Activated T-helper 2 cell treated with anti-CD3 and anti-CD28 coated beads, Interferon-gamma antibody, Interleukin-2, Interleukin-4, amounts not matched to agents 10 μg/mL and 5 μg/mL and 100 μg/mL, durations not matched to agents 14 hours and 24 hours and 36 hours (primary cell): ENCODE results near the gene PCP2. TPM values are rescaled to one million over a fixed set of nuclear protein-coding genes. Genes with fewer than 3 reads are reported as not detected.
A peak's percentile ranks its signal among the peaks of the same experiment; 100 is the strongest.

Source experiments
- DNase-seq: peaks from one replicate; pipeline ENCODE4 v3.0.0; 2021; ENCODE audit warnings: low spot score
- H3K27ac Mint-ChIP-seq: one replicate; pipeline ENCODE4 v1.8.0; 2021; ENCODE audit warnings: mixed read lengths
- H3K27me3 Mint-ChIP-seq: one replicate; pipeline ENCODE4 v1.8.0; 2021; ENCODE audit warnings: low read depth, mixed read lengths
- H3K36me3 Mint-ChIP-seq: one replicate; pipeline ENCODE4 v1.8.0; 2021; ENCODE audit warnings: low read depth, mixed read lengths
- H3K4me1 Mint-ChIP-seq: one replicate; pipeline ENCODE4 v1.8.0; 2021; ENCODE audit warnings: low read depth, mixed read lengths
- H3K4me3 Mint-ChIP-seq: one replicate; pipeline ENCODE4 v1.8.0; 2021; ENCODE audit warnings: low read depth, mild to moderate bottlenecking, moderate library complexity, mixed read lengths
- H3K9me3 Mint-ChIP-seq: one replicate; pipeline ENCODE4 v1.8.0; 2021; ENCODE audit warnings: mixed read lengths
- intact Hi-C: fragments of 100-400 bp; cut with micrococcal nuclease; formaldehyde crosslinking; loops from one replicate; pipeline ENCODE4 v1.15.1; 2023
- total RNA-seq: library from RNA; stranded (reverse); gene quantifications from 2 replicates; pipeline ENCODE4 v1.2.3, GENCODE V29; 2022

The PCP2 gene
- total RNA-seq, 1 donor from 2014 or later, result 1.2 TPM

DNA sequence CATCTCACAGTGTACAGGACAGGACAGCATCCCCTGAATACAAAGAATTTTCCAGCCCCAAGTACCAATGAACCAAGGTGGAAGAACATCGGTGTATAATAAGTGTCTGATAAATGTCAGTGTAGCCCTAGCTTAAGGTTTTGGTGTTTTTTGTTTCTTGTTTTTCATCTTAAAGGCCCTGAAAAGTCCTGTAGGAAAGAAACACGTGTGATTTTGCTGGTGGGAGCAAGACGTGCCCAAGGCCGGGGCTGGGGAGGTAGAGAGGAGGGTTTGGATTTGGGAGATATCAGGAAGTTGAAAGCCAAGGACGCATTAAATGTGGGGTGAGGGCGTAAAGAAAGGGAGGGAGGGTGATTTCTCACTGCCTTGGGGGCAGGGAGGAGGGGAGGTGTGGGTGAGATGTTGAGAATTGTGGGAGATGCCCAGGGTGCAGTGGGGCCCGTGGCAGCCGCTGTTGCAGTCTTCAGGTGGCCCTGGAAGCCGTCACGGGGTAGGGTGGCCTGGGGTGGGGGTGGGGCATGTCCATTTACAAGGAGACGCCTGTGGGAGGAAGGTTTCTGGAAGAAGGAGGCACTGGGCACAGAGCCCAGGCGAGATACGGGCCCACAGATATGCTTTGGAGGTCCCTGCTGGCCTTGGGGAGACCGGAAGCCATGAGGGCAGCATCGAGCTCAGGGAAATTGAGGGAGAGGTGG, 31.1 kb downstream of the PCP2 start:
- Mint-ChIP-seq H3K4me1 (no peaks in the 10 kb centered on the region), H3K27me3 (peaks cover 9% of the 10 kb centered on the region), H3K9me3 (no peaks in the 10 kb centered on the region), H3K36me3 (no peaks in the 10 kb centered on the region), H3K27ac (no peak overlapping the region), H3K4me3 (no peak overlapping the region)
- no peak for DNase-seq
- intact Hi-C loops, result no loop called here

DNA sequence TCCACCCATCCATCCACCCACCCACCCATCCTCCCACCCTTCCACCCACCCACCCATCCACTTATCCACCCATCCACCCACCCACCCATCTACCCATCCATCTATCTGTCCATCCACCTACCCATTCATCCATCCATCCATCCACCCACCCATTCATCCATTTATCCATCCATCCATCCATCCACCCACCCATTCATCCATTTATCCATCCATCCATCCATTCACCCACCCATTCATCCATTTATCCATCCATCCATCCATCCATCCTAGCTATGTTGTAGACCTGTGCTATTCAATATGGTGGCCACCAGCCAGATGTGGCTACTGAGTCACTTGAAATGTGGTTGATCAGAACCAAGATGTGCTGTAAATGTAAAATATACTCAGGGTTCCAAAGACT, 32.8 kb downstream of the PCP2 start:
- Mint-ChIP-seq H3K4me3 (no peak overlapping the region), H3K27ac (peak overlapping the region; percentile 69), H3K4me1 (no peaks in the 10 kb centered on the region), H3K36me3 (no peaks in the 10 kb centered on the region), H3K27me3 (peaks cover 13% of the 10 kb centered on the region), H3K9me3 (no peaks in the 10 kb centered on the region)
- intact Hi-C loops, result no loop called here
- DNase-seq, result no peak

DNA sequence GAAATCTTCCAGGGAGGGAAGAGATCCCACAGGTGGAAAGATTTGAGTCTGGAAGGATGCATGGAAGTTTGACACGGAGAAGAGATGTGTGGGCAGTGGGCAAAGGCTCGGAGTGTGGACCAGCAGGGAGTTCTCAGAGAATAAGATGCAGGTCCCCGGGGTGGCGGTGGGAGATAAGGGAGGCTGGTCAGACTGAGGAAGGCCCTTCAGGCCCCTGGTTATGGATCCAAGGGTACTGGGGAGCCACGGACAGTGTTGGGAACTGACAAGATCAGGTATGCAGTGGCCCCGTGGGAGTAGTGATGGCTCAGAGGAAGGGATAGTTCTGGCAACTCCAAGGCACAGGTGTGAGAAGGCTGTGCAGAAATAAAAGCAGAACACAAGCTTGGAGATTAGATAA, 35.3 kb downstream of the PCP2 start:
- Mint-ChIP-seq H3K4me1 (no peaks in the 10 kb centered on the region), H3K27ac (no peak overlapping the region), H3K27me3 (peaks cover 29% of the 10 kb centered on the region), H3K4me3 (no peak overlapping the region), H3K36me3 (no peaks in the 10 kb centered on the region), H3K9me3 (no peaks in the 10 kb centered on the region)
- intact Hi-C loops, result no loop called here
- no peak for DNase-seq

DNA sequence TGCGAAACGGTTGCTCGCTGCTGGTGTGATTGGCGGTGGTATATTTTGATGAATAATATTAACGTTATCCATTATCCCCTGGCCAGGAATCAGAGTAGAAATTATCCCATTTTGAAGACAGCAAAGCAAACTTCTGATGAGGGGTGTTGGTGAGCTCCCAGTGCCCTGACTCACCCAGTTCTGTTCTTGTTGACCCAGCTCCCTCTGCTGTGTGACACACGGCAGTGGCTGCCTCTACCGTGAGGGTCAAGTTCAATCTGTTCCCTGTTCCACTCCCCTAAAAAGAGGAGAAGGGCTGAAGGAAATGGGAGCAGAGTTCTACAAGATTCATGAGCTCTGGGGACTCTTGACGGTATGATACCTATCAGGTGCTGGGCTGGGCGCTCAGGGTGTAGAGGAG, 35.8 kb downstream of the PCP2 start:
- Mint-ChIP-seq H3K27ac (no peak overlapping the region), H3K9me3 (no peaks in the 10 kb centered on the region), H3K27me3 (peaks cover 30% of the 10 kb centered on the region), H3K36me3 (no peaks in the 10 kb centered on the region), H3K4me1 (no peaks in the 10 kb centered on the region), H3K4me3 (no peak overlapping the region)
- DNase-seq, result no peak
- intact Hi-C loops, result no loop called here

DNA sequence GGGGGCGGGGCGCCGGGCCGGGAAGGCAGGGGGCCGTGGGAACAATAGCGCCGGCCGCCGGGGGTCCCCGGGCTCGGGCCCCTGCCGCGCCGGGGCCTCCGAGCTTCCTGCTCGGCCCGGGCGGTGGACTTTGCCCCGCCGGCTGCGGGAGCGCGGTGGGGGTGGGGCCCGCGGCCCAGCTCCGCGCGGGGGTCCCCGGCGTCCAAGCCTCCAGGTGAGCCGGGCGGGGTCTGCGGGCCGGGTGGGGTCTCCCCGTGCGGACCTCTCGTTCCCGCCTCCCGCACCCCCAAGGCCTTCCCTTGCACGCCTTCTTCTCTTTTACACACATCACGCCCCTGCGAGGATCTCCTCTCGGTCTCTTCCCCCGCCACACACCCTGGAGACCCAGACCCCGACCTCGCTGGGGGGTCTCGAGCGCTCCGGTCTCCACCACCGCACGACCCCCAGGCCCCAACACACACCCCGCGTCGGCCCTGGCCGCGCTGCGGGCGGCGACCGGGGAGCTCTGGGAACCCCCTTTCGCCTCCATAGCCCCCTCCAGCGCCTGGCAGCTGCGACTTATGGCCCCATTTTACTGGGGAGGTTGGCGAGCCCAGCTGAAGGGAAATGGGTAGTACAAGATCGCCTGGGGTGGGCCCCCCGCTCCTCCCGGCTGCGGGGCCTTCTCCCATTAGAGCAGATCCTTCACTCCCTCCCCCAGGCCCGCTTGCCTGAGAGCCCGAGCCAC, 37.1 kb downstream of the PCP2 start:
- no peaks in the 10 kb centered on the region for H3K36me3 Mint-ChIP-seq
- H3K4me3 Mint-ChIP-seq, result peak overlapping the region; percentile 30
- no peaks in the 10 kb centered on the region for H3K9me3 Mint-ChIP-seq
- intact Hi-C loops, result no loop called here
- peaks cover 30% of the 10 kb centered on the region for H3K27me3 Mint-ChIP-seq
- no peak overlapping the region for H3K27ac Mint-ChIP-seq
- H3K4me1 Mint-ChIP-seq, result no peaks in the 10 kb centered on the region
- DNase-seq, result no peak

DNA sequence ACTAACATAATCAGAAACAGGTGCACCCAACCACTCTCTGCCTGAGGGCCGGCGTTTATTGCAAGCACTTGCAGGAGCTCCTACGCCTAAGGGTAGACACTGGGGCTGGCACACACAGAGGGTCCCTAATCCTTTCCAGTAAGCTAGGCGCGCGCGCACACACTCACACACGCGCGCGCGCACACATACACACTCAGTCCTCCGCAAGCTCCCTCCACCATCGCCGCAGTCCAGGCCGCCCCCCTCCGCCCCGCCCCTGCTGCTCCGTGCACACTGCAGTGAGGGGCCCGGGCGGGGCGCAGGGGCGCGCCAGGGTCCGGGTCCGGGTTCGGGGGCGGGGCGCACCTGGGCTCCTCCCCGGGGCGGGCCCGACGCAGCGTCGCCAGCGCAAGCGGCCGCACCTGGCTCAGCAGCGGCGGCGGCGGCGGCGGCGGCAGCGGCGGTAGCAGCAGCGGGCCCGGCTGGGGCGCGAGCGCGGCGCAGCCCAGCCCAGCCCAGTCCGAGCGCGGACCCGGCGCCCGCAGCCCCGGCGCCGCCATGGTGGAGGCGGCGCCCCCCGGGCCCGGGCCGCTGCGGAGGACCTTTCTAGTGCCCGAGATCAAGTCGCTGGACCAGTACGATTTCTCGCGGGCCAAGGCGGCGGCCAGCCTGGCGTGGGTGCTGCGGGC, 37.9 kb downstream of the PCP2 start, which contains the start of gene CAMSAP3:
TSS of gene CAMSAP3 (plus strand) at position 398 of the 668 bp plus-strand sequence. CDS start at position 538, 140 bp downstream.
- Mint-ChIP-seq H3K36me3 (no peaks in the 10 kb centered on the region), H3K4me1 (no peaks in the 10 kb centered on the region), H3K27me3 (peaks cover 30% of the 10 kb centered on the region), H3K4me3 (peak within 1 kb of the TSS; percentile 45), H3K9me3 (no peaks in the 10 kb centered on the region), H3K27ac (no peak within 1 kb of the TSS)
- DNase-seq, result no peak
- intact Hi-C loops, result no loop called here

DNA sequence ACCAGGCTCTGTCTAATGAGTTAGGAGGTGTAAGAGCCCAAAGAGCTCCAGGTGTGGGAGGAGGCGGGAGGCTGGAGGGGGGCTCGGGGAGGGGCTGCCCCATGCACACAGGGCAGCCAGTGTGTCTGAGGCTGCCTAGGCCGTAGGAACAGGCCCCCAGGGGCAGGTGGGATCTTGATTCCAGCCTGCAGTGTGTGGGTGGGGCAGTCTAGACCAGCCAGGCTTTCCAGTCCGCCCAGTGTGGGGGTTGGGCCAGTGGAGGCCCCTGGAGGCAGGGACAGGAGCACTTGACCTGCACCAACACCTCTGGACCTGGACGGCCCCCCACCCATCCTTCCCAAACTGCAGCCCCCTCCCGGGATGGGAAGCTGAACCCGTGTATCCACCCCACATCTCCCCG, 43.3 kb downstream of the PCP2 start:
- no peaks in the 10 kb centered on the region for H3K36me3 Mint-ChIP-seq
- intact Hi-C loops, result no loop called here
- no peaks in the 10 kb centered on the region for H3K4me1 Mint-ChIP-seq
- no peak for DNase-seq
- H3K9me3 Mint-ChIP-seq, result no peaks in the 10 kb centered on the region
- no peak overlapping the region for H3K4me3 Mint-ChIP-seq
- H3K27ac Mint-ChIP-seq, result no peak overlapping the region
- peaks cover 15% of the 10 kb centered on the region for H3K27me3 Mint-ChIP-seq

DNA sequence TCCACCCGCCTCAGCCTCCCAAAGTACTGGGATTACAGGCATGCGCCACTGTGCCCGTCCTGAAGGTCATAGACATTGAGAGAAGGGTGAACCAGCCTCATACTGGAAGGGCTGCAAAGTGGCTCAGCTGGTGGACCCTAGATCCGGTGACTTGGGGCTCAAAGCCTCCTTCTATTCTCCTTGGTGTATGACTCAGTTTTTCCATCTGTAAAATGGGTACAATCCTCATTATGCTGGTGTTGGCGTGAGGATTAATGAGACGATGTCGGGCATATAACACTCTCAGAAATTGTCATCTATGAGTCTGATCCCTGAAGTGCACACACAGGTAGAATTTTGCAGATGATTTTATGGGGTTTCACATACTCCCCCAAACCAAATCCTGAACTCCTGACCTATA, 43.7 kb downstream of the PCP2 start:
- Mint-ChIP-seq H3K9me3 (no peaks in the 10 kb centered on the region), H3K27me3 (peaks cover 12% of the 10 kb centered on the region), H3K27ac (no peak overlapping the region), H3K36me3 (no peaks in the 10 kb centered on the region), H3K4me1 (no peaks in the 10 kb centered on the region), H3K4me3 (no peak overlapping the region)
- intact Hi-C loops, result no loop called here
- DNase-seq, result no peak

DNA sequence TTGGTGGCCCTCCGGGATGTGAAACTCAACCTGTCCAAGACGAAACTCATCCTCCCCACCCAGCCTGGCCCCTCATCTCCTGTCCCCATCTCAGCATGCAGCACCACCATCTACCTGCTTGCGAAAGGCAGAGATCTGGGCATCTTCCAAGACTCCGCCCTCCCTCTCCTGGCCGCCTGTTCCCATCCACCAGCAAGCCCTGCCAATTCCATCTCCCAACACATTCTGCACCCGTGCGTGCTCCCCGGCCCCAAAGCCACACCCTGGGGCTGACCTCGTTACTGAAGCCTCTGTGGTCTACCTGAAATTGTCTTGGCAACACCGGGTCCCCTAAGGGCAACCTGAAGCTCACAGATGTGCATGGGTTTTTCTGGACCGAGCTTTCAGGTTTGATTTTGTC, 51.1 kb downstream of the PCP2 start:
- H3K4me1 Mint-ChIP-seq, result no peaks in the 10 kb centered on the region
- DNase-seq, result no peak
- no peak overlapping the region for H3K27ac Mint-ChIP-seq
- peaks cover 3% of the 10 kb centered on the region for H3K27me3 Mint-ChIP-seq
- no peaks in the 10 kb centered on the region for H3K36me3 Mint-ChIP-seq
- no peak overlapping the region for H3K4me3 Mint-ChIP-seq
- no peaks in the 10 kb centered on the region for H3K9me3 Mint-ChIP-seq
- intact Hi-C loops, result no loop called here

Other genes with a start within 250 kb of the PCP2 start
- gene PEX11G, start 144.7 kb downstream of the PCP2 start, total RNA-seq, result 1.3 and 2.5 TPM in 2 replicates
- 5.3 and 7.9 TPM in 2 replicates for gene ZNF358, start 117.6 kb downstream of the PCP2 start, total RNA-seq
- 10.3 and 11.2 TPM in 2 replicates for gene MCOLN1, start 111.1 kb downstream of the PCP2 start, total RNA-seq
- gene PNPLA6, start 98.0 kb downstream of the PCP2 start, total RNA-seq, result 145 and 147 TPM in 2 replicates
- 0.23 and 0.55 TPM in 2 replicates for gene CAMSAP3, start 37.9 kb downstream of the PCP2 start, total RNA-seq
- gene XAB2, start 4.2 kb downstream of the PCP2 start, total RNA-seq, result 43.0 and 44.3 TPM in 2 replicates
- gene PET100, start 3.9 kb downstream of the PCP2 start, total RNA-seq, result 95.7 and 113 TPM in 2 replicates
- gene STXBP2, start 3.4 kb upstream of the PCP2 start, total RNA-seq, result 96.3 and 104 TPM in 2 replicates
- not detected in 2 replicates for gene RETN, start 35.3 kb upstream of the PCP2 start, total RNA-seq
- gene MCEMP1, start 43.4 kb upstream of the PCP2 start, total RNA-seq, result not detected in 2 replicates
- gene TRAPPC5, start 47.1 kb upstream of the PCP2 start, total RNA-seq, result 88.9 and 92.4 TPM in 2 replicates
- 0.46 and 0.99 TPM in 2 replicates for gene FCER2, start 68.4 kb upstream of the PCP2 start, total RNA-seq
- not detected in 2 replicates for gene CLEC4G, start 98.4 kb upstream of the PCP2 start, total RNA-seq
- not detected in 2 replicates for gene CD209, start 113.8 kb upstream of the PCP2 start, total RNA-seq
- not detected in 2 replicates for gene CLEC4M, start 129.5 kb upstream of the PCP2 start, total RNA-seq
- gene EVI5L, start 196.5 kb upstream of the PCP2 start, total RNA-seq, result 3.8 and 4.5 TPM in 2 replicates
- 0.05 TPM in 1 of 2 replicates, not detected in the other for gene PRR36, start 240.7 kb upstream of the PCP2 start, total RNA-seq